HepG2 (cell line): ENCODE data around the gene PEAK3. TPM values are rescaled to one million over a fixed set of nuclear protein-coding genes. Genes with fewer than 3 reads are reported as not detected.

Source experiments
- DMAP1 ChIP-seq: IDR thresholded peaks from 2 replicates; pipeline ENCODE4 v1.6.1; 2016
- HDAC6 ChIP-seq: fragments of 200-600 bp; sonication (generic); IDR thresholded peaks from 2 replicates; pipeline ENCODE4 v1.7.0; 2017; ENCODE audit warnings: mild to moderate bottlenecking, antibody characterized with exemption, low read length, low read depth
- HMGXB4 ChIP-seq, 2 experiments: sonication (generic) in 1 of 2; formaldehyde crosslinking in 1 of 2; IDR thresholded peaks; 2 replicates each; pipeline versions ENCODE4 v1.4.0 to v1.6.1; 2018 to 2020; ENCODE audit warnings: missing genetic modification reagents in 2 of 2, borderline replicate concordance in 1 of 2, low read depth in 1 of 2, mild to moderate bottlenecking in 1 of 2, missing biosample characterization in 1 of 2
- MBD4 ChIP-seq: IDR thresholded peaks from 2 replicates; pipeline ENCODE4 v1.6.1; 2012; ENCODE audit warnings: low read length, inconsistent platforms, borderline replicate concordance
- MED13 ChIP-seq: sonication (generic); formaldehyde crosslinking; IDR thresholded peaks from 2 replicates; pipeline ENCODE4 v1.5.0; 2020; ENCODE audit warnings: missing genetic modification reagents
- PBX2 ChIP-seq: IDR thresholded peaks from 2 replicates; pipeline ENCODE4 v1.6.1; 2016; ENCODE audit warnings: control low read depth
- POGK ChIP-seq: sonication (generic); formaldehyde crosslinking; conservative IDR thresholded peaks from 2 replicates; pipeline ENCODE4 v1.8.0; 2022; ENCODE audit warnings: mild to moderate bottlenecking, moderate library complexity, missing genetic modification reagents
- RARA ChIP-seq: IDR thresholded peaks from 2 replicates; pipeline ENCODE4 v1.6.1; 2016; ENCODE audit warnings: missing genetic modification reagents, missing compliant biosample characterization
- SETDB1 ChIP-seq: sonication (generic); formaldehyde crosslinking; IDR thresholded peaks from 2 replicates; pipeline ENCODE4 v1.5.1; 2020; ENCODE audit warnings: missing genetic modification reagents, mild to moderate bottlenecking, borderline replicate concordance
- SNAPC2 ChIP-seq: sonication (generic); formaldehyde crosslinking; IDR thresholded peaks from 2 replicates; pipeline ENCODE4 v1.8.1; 2022; ENCODE audit warnings: mild to moderate bottlenecking, missing genetic modification reagents
- SOX6 ChIP-seq, 2 experiments: fragments of 450-650 bp in 1 of 2; sonication (generic) in 1 of 2; formaldehyde crosslinking in 1 of 2; IDR thresholded peaks; 2 replicates each; pipeline versions ENCODE4 v1.4.0 to v1.6.1; 2017 to 2020; ENCODE audit warnings: antibody characterized with exemption in 1 of 2, mild to moderate bottlenecking in 1 of 2, missing genetic modification reagents in 1 of 2
- TEAD3 ChIP-seq: optimal IDR thresholded peaks from 2 replicates; pipeline ENCODE3; 2016; ENCODE audit warnings: borderline replicate concordance
- TGIF2 ChIP-seq: IDR thresholded peaks from 2 replicates; pipeline ENCODE4 v1.6.1; 2016; ENCODE audit warnings: control low read depth, missing compliant biosample characterization
- USF2 ChIP-seq, 2 experiments: sonication (generic) in 1 of 2; formaldehyde crosslinking in 1 of 2; IDR thresholded peaks; 2 replicates each; pipeline versions ENCODE4 v1.5.1 to v1.6.1; 2011 to 2020; ENCODE audit warnings: borderline replicate concordance in 1 of 2, low read depth in 1 of 2, low read length in 1 of 2, mild to moderate bottlenecking in 1 of 2, missing genetic modification reagents in 1 of 2, moderate library complexity in 1 of 2
- WIZ ChIP-seq: sonication (generic); formaldehyde crosslinking; IDR thresholded peaks from 2 replicates; pipeline ENCODE4 v1.5.1; 2020; ENCODE audit warnings: mild to moderate bottlenecking, missing genetic modification reagents
- ZBTB38 ChIP-seq: sonication (generic); formaldehyde crosslinking; IDR thresholded peaks from 2 replicates; pipeline ENCODE4 v1.5.1; 2020; ENCODE audit warnings: mild to moderate bottlenecking, missing genetic modification reagents
- ZFP62 ChIP-seq: sonication (generic); formaldehyde crosslinking; IDR thresholded peaks from 2 replicates; pipeline ENCODE4 v1.4.0; 2020; ENCODE audit warnings: missing genetic modification reagents
- ZFYVE20 ChIP-seq: sonication (generic); formaldehyde crosslinking; IDR thresholded peaks from 2 replicates; pipeline ENCODE4 v1.8.0; 2023; ENCODE audit warnings: low read depth, mild to moderate bottlenecking, moderate library complexity, missing genetic modification reagents, borderline replicate concordance
- ZNF777 ChIP-seq: sonication (generic); formaldehyde crosslinking; IDR thresholded peaks from 2 replicates; pipeline ENCODE4 v1.4.0; 2020; ENCODE audit warnings: missing genetic modification reagents
- polyA plus RNA-seq, 8 experiments: library from polyadenylated mRNA; depleted of rRNA in 3 of 8; stranded (reverse) in 7 of 8; unstranded in 1 of 8; fragments of >200 nt; fragmentation: Illumina TruSeq in 4 of 8; extraction: Trizol in 4 of 8; gene quantifications; 2 replicates each; pipeline versions ENCODE4 v1.2.1 to v1.2.3, GENCODE V29; 2011 to 2016; ENCODE audit warnings: low read depth in 4 of 8, missing spikeins in 1 of 8, mixed read lengths in 1 of 8; ENCODE audit not compliant: insufficient read depth in 1 of 8
- total RNA-seq, 5 experiments: library from RNA; depleted of rRNA; stranded (reverse); fragments of >200 nt; fragmentation: Illumina TruSeq; extraction: Trizol; gene quantifications; 2 replicates each; pipeline ENCODE4 v1.2.3, GENCODE V29; 2016; ENCODE audit warnings: low read depth in 1 of 5

PEAK3 gene
- total and polyA plus RNA-seq, 2 of the 13 experiments (the other 11 are each of a cell fraction or from before 2014, with no cell fraction given) = not detected

GRCh38 chr19:2269244-2270156, 12.5 kb downstream of the PEAK3 start (continued):
- peak; percentile 46; the same call in 1 of the 2 replicates for TF ChIP-seq POGK (CRISPR knock-in tag)
- no peak for TF ChIP-seq PBX2 (CRISPR knock-in tag)
- peak; percentile 53 to 63; a peak in 2 of 4 replicates for TF ChIP-seq HMGXB4 (CRISPR knock-in tag; IDR thresholded peaks at IDR 0.05; ENCODE audit: borderline replicate concordance in 1 of 2, low read depth in 1 of 2)
- TF ChIP-seq WIZ (CRISPR knock-in tag) = no peak; the same call in 1 of the 2 replicates
- no peak for TF ChIP-seq TGIF2 (CRISPR knock-in tag)
- no peak for TF ChIP-seq SOX6 (IDR thresholded peaks at IDR 0.05)
- TF ChIP-seq SOX6 (CRISPR knock-in tag; IDR thresholded peaks at IDR 0.05) = no peak; the same call in 1 of the 2 replicates
- no peak for TF ChIP-seq USF2 (IDR thresholded peaks at IDR 0.05; ENCODE audit: low read depth, low read length)
- TF ChIP-seq USF2 (CRISPR knock-in tag; IDR thresholded peaks at IDR 0.05; ENCODE audit: borderline replicate concordance) = no peak
- TF ChIP-seq SETDB1 = no peak
- TF ChIP-seq ZFYVE20 = no peak
- peak; percentile 45 for TF ChIP-seq RARA (CRISPR knock-in tag)
- TF ChIP-seq ZFP62 = no peak
- peak; percentile 27 for TF ChIP-seq TEAD3
- peak; percentile 66; the same call in 1 of the 2 replicates for TF ChIP-seq ZBTB38 (CRISPR knock-in tag)
- no peak for TF ChIP-seq DMAP1 (CRISPR knock-in tag)
- peak; percentile 39; the same call in 1 of the 2 replicates for TF ChIP-seq MED13 (CRISPR knock-in tag)
- peak; percentile 43; the same call in 1 of the 2 replicates for TF ChIP-seq ZNF777 (CRISPR knock-in tag)
- TF ChIP-seq HDAC6 = no peak
- TF ChIP-seq MBD4 = no peak
- no peak for TF ChIP-seq SNAPC2 (CRISPR knock-in tag)
